Uterus (tissue), 2 donors: ENCODE results near the gene UBL7.

Experiments used
- POLR2A ChIP-seq, 2 donors: fragments of 450-650 bp; IDR thresholded peaks; one replicate each; pipeline ENCODE4 v1.6.1; 2016; ENCODE audit warnings: antibody characterized with exemption in 2 of 2, mild to moderate bottlenecking in 1 of 2, moderate library complexity in 1 of 2
- TF ChIP-seq, protein P1 (sequence below), 4 experiments: fragments of 200-600 bp in 2 of 4; fragments of 450-650 bp in 2 of 4; sonication (generic) in 2 of 4; IDR thresholded peaks; one replicate each; pipeline ENCODE4 v1.5.1; 2016 to 2019; ENCODE audit warnings: antibody characterized with exemption in 4 of 4, mild to moderate bottlenecking in 2 of 4, moderate library complexity in 1 of 4

DNA sequence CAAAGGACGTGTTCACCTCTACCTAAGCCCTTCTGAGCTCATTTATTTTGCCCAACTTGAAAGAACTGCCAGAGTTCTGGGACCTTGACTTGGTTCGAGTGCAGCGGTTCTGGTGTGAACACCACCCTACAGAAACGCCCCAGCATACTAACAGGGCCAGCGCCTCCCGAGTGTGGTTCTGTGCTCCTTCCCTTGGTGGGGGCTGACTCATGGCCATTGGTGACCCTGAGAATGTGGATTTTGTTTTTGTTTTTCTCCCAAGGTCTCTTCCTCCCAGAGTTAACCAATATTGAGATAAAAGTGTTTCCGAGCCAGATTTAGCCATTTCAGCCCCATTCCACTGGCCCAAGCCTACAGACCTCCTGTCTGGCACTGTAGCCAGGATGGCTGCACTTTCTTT, 55.1 kb downstream of the UBL7 start:
- no peak for TF ChIP-seq POLR2A (IDR thresholded peaks at IDR 0.05)
- TF ChIP-seq, protein P1, sequence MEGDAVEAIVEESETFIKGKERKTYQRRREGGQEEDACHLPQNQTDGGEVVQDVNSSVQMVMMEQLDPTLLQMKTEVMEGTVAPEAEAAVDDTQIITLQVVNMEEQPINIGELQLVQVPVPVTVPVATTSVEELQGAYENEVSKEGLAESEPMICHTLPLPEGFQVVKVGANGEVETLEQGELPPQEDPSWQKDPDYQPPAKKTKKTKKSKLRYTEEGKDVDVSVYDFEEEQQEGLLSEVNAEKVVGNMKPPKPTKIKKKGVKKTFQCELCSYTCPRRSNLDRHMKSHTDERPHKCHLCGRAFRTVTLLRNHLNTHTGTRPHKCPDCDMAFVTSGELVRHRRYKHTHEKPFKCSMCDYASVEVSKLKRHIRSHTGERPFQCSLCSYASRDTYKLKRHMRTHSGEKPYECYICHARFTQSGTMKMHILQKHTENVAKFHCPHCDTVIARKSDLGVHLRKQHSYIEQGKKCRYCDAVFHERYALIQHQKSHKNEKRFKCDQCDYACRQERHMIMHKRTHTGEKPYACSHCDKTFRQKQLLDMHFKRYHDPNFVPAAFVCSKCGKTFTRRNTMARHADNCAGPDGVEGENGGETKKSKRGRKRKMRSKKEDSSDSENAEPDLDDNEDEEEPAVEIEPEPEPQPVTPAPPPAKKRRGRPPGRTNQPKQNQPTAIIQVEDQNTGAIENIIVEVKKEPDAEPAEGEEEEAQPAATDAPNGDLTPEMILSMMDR (IDR thresholded peaks at IDR 0.05), result no peak
